Posterior cingulate gyrus (tissue), 11 donors: ENCODE measurements around the gene TEX52.

Source experiments
- DNase-seq, 10 donors: peaks; one replicate each; pipeline versions ENCODE4 v3.0.0 to v3.0.0-alpha.2; 2020 to 2021; ENCODE audit warnings: mixed read lengths in 3 of 10
- intact Hi-C: fragments of 100-400 bp; cut with DNase I; formaldehyde crosslinking; loops from one replicate; pipeline ENCODE4 v1.15.1; 2023

TEX52 gene

DNA sequence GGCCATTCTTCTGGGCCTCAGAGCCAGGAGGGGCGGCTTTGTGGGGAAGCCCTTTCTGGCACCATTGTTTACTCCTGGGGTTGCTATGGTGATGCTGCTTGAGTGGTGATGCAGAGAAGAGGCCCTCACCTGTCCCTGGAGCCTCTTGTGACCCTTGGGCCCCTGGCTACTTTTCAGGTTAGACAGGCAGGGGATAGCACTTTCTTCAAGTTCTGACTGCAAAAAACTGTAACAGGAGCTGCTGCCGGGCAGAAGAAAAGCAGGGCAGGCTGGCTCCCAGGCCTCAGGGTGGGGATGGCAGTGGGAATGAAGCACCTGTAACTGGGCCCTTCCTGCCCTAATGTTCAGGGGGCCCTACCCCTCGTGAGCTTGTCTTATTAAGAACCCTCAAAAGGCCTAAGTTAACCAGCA, at the start of gene TEX52:
Gene TEX52, minus strand, starts transcription at position 19 of the 411 bp plus-strand sequence. Its CDS starts 13 bp downstream, at position 6.
- peak in 2 of 10 donors; percentile 24 to 32 for DNase-seq
- intact Hi-C loops = no loop called here

DNA sequence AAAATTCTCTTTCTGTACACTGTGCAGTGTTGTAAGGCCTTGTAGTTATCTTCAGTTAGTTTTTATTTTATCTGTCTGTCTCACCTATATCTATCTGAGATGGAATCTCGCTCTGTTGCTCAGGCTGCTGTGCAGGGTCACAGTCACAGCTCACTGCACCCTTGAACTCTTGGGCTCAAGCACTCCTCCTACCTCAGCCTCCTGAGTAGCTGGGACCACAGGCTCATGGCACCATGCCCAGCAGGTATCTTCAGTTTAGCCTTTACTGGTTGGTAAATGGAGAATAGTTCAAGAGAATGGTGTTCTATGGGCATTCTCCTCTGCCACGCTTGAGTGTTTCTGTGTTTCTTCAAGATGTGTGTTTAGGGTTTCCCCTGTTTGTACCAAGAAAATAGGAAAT, 47.4 kb upstream of the TEX52 start:
- intact Hi-C loops = no loop called here
- no peak for DNase-seq

DNA sequence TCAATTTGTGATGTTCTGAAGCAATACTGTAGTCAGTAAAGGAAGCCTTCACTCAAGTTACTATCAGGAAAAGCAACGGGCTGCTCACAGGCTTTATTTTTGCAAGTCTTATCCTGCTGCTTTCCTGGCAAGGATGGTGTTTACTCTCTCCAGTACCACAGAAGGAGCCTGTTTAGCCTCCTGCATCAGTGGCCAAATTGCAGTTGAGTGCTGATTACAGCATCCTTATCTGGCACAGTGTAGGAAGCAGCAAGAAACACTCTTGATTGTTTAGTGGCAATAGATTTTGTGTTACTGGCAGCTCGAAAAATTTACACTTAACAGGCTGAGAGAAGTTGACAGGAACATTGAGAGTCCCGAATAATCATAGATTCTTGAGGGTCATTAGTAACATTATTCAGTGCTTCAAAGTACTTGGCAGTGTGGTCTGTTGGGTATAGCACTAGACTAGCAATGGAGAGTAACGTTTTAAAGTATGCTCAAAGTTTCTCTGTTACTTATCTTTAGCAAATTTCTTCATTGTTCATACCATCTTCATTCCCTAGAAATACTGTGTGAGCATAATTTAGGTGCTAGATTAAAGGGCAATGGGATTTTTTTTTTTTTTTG, 45.5 kb upstream of the TEX52 start:
- peak in 4 of 10 donors; percentile 17 to 83 (median 38) for DNase-seq
- intact Hi-C loops = no loop called here

DNA sequence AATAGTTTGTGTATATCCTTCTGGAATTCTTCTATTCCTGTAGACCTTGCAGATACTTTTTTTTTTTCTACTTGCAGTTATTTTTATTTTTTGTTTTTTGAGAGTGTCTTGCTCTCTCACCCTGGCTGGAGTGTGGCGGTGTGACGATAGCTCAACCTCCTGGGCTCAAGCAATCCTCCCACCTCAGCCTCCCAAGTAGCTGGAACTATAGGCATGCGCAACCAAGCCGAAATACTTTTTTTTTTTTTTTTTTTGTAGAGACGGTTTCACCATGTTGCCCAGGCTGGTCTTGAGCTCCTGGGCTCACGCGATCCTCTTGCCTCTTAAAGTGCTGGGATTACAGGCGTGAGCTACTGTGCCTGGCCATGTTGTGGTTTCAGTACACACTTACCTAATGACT, 43.8 kb upstream of the TEX52 start:
- intact Hi-C loops = no loop called here

DNA sequence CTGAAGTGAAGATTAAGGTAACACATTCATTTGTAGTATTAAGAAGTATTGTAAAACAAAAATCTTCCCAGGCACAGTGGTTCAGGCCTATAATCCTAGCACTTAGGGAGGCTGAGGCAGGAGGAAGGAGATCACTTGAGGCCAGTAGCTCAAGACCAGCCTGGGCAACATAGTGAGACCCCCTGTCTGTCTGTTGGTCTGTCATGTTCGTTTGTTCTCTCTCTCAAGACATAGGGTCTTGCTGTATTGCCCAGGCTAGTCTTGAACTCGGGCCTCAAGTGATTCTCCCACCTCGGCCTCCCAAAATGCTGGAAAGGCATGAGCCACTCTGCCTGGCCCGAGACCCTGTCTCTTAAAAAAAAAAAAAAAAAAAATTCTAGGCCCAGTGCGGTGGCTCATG, 40.6 kb upstream of the TEX52 start:
- DNase-seq = no peak
- intact Hi-C loops = no loop called here

More for the DNA sequence above, 43.8 kb upstream of the TEX52 start:
- no peak for DNase-seq

DNA sequence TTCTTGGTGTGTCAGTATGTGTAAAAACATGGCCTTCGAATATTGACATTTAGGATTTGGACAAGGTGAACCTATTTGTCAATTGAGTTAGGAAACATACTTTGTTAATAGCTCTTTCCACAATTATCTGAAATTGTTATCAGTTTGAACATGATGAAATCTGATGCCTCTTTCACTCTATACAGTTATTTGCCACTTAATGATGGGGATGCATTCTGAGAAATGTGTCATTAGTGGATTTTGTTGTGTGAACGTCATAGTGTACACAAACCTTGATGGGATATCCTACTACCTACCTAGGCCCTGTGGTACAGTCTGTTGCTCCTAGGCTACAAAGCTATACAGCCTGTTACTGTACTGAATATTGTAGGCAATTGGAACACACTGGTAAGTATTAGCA, 38.7 kb upstream of the TEX52 start:
- DNase-seq = no peak

DNA sequence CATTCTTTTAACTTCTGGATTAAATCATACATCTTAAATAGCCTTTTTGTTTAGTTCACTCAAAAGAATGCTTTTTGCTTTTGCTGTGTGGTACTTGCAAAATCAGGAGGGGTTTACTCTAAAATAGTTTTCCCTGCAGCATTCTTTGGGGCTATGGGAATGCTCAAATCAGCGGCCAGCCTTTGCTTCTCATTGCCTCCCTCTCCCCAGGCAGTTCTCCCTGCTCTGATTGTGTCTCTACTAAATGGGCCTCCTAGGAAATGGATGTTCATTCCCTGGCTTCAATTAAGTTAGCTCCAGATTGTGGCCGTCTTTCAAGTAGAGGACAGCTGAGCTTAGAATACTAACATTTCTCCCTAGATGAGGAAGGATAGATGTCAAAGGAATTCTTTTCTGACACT, 38.2 kb upstream of the TEX52 start:
- intact Hi-C loops = no loop called here

More for the DNA sequence above, 38.7 kb upstream of the TEX52 start:
- intact Hi-C loops = no loop called here

DNA sequence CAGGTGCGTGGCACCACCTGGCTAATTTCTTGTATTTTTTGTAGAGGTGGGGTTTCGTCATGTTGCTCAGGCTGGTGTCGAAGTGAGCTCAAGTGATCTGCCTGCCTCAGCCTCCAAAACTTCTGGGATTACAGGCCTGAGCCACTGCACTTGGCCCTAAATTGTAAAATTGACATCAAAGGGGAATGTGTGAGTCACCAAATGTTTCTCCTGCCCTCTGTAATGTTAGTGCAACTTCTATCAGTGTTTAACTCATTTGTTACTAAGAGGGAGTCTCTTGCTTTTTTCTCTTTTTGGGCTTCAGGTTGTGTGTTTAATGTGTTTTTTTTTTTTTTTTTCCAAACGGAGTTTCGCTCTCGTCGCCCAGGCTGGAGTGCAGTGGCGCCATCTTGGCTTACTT, 36.2 kb upstream of the TEX52 start:
- intact Hi-C loops = loop anchor here (5.0 kb wide), 1 partner anchor 144 kb away; no protein-coding TSS in a partner anchor
- DNase-seq = no peak

More for the DNA sequence above, 38.2 kb upstream of the TEX52 start:
- no peak for DNase-seq

DNA sequence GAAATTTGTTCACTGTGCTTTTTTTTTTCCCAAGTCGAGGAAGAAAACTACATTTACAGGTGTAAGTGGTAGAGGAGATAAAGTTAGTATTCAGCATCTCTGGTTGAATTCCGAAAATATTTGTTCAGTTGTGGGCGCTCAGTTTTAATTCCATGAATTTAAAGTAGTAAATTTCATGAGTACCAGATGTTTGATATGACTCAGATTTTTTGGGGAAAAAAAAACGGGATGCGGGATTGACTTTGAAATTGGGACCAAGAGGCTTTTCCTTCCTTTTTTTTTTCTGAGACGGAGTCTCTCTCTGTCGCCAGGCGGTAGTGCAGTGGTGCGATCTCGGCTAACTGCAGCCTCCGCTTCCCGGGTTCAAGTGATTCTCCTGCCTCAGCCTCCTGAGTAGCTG, 35.4 kb upstream of the TEX52 start:
- DNase-seq = no peak
- intact Hi-C loops = loop anchor here (5.0 kb wide), 1 partner anchor 145 kb away; no protein-coding TSS in a partner anchor

DNA sequence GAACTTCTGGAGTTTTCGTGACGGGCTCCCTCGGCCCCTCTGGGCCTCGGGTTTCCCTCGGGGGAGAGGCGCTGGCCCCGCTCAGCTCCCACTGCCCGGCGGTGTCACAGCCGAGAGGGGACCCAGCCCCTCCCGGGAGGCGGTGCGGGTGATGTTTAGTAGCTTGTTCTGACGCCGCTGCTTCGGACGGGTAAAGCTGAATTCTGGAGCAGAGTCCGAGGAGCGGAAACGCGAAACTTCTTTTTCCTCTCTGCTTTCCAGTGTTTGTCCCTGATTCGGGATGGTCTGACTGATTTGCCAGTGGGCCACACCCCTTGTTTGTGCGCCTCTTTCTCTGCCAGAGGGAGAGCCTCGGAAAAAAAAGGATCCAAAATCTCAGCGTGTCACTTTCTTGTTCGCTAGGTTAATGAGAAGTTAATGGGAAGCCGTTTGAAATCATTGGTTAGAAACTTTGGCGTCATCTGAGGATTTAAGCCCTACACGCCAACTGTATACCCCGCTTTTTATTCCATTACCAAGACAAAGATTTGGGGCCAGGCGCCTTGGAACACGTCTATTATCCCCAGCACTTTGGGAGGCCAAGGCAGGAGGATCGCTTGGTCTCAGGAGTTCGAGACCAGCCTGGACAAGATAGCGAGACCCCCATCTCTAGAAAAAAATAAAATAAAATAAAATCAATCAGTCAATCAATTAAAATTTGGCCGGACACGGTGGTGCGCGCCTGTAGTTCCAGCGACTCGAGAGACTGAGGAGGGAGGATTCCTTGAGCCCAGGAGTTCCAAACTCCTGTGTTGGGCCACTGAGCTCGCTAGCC, 34.6 kb upstream of the TEX52 start:
- intact Hi-C loops = loop anchor here (2.0 to 5.0 kb wide), 2 partner anchors 15 to 146 kb away; partner anchors contain the start of genes FOXM1 and RHNO1
- peak in 9 of 10 donors; percentile 34 to 92 (median 41) for DNase-seq

DNA sequence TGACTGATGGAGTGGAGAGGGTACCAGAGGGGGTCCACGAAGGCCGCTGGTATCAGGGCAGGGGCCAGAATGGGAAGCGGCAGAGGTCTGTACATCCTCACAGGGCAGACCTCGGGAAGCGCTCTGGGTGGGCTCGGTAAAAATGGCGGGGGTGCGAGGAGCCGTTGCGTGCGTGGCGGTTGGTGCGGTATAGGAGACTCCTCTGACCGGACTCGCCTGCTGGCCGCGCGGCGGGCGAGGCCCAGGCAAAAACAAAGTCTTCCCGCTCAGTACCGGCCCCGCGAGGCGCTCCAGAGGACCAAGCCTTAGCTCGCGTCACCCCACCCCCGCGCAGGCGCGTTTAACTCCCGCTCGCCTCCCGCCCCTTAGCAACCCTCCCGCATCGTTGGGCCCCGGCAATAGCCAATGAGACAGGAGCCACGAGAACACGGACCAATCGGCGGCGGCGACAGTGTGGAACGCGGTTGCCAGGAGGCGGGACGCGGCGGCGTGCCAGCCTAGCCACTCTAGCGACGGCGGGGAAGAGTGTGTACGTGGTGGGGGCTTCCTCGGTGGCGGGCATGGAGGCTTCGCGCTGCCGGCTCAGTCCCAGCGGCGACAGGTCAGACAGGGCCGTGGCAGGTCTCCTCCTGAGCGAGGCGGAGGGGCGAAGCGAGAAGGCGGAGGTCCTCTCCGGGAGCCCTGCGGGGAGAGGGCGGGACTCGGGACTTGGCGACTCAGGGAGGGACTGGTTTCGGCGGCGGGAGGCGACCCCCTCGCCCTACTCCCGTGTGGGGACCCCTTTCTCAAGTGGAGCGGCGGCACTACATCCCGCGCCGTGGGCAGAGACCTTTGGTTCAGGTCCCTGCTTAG, 33.8 kb upstream of the TEX52 start, which contains the start of gene TULP3:
Gene TULP3, plus strand, starts transcription at position 504 of the 852 bp plus-strand sequence. Its CDS starts 57 bp downstream, at position 561.
- DNase-seq = peak; percentile 98 to 100 (median 100)
- intact Hi-C loops = loop anchor here (2.0 to 5.0 kb wide), 2 partner anchors 14 to 147 kb away; partner anchors contain the start of genes FOXM1 and RHNO1

DNA sequence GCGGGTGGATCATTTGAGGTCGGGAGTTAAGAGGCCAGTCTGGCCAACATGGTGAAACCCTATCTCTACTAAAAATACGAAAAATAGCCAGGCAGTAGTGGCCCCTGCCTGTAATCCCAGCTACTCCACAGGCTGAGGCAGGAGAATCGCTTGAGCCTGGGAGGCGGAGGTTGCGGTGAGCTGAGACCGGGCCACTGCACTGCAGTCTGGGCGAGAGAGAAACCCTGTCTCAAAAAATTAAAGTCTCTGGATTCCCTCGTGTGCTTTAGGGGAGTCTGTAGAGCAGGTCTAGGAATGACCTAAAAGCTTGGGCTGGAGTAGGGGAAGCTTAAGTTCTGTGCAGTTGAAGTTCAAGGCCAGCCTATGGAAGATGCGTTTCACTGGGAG, 33.2 kb upstream of the TEX52 start:
- intact Hi-C loops = loop anchor here (2.0 to 5.0 kb wide), 2 partner anchors 13 to 147 kb away; partner anchors contain the start of genes FOXM1 and RHNO1
- DNase-seq = peak in 1 of 10 donors; percentile 26

DNA sequence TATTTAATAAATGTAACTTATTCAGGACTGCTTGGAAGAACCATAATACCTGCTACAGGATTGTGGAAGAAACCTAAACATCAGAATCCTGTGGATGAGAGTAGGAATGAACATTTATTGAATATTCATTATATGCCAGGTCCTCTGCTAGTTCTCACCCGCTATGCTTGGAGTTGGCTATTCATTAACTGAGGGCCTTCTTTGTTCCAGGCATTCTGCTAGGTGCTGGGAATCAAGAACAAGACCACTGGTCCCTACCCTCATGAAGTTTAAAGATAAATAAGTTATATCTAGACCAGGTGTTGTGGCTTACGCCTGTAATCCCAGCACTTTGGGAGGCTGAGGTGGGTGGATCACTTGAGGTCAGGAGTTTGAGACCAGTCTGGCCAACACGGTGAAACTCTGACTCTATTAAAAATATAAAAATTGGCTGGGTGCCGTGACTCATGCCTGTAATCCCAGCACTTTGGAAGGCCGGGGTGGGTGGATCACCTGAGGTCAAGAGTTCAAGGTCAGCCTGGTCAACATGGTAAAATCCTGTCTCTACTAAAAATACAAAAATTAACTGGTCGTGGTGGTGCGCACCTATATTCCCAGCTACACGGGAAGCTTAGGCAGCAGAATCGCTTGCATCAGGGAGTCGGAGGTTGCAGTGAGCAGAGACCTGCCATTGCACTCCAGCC, 30.1 kb upstream of the TEX52 start:
- intact Hi-C loops = no loop called here
- peak in 1 of 10 donors; percentile 8 for DNase-seq

DNA sequence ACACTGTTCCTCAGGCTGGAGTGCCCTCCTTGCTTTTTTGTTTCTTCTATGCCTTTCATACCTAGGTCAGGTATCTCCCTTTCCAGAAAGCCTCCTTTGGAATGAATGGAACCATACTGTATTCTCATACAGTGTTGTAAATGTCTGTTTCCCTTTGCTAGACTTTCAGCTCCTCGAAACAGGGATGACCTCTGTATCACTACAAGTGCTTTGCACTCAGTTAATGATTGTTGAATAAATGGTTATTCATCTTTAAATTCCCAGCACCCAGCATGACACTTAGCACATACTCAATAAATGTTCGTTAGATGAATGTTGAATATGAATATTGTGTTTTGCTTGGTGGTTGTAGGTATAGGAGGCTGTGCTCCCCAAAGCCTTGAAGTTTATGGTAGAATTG, 28.0 kb upstream of the TEX52 start:
- DNase-seq = no peak
- intact Hi-C loops = loop anchor here (1.0 kb wide), 1 partner anchor 59 kb away; no protein-coding TSS in a partner anchor

DNA sequence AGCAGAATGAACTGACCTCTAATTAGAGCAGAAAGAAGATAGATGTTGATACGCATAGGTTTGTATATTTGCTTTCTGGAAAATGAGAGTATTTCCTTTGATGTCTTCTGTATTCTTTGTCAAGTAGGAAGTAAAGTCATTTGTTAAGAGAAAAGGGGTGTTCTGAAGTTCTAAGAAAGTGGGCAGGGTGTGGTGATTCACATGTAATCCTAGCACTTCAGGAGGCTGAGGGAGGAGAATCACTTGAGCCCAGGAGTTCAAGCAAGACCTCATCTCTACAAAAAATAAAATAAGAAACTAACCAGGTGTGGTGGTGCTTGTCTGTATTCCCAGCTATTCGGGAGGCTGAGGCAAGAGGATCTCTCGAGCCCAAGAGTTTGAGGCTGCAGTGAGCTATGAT, 23.0 kb upstream of the TEX52 start:
- intact Hi-C loops = loop anchor here (10.0 kb wide), 1 partner anchor 65 kb away; the partner anchor contains the start of gene ITFG2
- DNase-seq = no peak

DNA sequence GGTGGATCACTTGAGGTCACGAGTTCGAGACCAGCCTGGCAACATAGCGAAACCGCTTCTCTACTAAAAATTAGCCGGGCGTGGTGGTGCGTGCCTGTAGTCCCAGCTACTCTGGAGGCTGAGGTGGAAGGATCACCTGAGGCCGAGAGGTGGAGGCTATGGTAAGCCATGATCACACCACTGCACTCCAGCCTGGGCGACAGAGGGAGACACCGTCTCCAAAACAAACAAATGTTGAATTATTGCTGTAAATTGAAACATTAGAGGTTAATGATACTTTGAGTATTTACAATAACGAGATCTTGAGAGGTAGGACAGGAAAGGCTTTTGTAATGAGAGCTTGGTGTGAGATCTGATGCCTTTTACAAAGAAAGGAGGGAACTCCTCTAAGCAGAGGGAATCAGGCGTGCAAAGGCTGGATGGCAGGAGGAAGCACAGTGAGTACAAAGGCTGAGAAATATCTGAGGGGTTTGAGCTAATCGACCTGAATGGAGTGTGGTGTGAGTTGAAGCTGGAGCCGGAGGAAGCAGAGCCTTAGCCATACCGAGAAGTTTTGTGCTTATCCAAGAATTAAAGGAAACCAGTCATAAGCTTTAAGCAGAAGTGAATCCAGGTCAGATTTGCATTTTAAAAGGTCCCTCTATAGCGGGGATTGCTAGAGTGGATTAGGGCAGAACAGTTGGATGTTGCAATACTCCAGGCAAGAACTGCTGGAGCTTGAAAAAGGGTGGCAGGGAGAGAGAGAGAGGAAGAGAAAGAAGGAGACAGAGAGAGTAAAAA, 21.3 kb upstream of the TEX52 start:
- peak in 2 of 10 donors; percentile 18 to 65 for DNase-seq
- intact Hi-C loops = loop anchor here (2.0 to 10.0 kb wide), 2 partner anchors 13 to 63 kb away; partner anchors contain the start of genes ITFG2 and TULP3

DNA sequence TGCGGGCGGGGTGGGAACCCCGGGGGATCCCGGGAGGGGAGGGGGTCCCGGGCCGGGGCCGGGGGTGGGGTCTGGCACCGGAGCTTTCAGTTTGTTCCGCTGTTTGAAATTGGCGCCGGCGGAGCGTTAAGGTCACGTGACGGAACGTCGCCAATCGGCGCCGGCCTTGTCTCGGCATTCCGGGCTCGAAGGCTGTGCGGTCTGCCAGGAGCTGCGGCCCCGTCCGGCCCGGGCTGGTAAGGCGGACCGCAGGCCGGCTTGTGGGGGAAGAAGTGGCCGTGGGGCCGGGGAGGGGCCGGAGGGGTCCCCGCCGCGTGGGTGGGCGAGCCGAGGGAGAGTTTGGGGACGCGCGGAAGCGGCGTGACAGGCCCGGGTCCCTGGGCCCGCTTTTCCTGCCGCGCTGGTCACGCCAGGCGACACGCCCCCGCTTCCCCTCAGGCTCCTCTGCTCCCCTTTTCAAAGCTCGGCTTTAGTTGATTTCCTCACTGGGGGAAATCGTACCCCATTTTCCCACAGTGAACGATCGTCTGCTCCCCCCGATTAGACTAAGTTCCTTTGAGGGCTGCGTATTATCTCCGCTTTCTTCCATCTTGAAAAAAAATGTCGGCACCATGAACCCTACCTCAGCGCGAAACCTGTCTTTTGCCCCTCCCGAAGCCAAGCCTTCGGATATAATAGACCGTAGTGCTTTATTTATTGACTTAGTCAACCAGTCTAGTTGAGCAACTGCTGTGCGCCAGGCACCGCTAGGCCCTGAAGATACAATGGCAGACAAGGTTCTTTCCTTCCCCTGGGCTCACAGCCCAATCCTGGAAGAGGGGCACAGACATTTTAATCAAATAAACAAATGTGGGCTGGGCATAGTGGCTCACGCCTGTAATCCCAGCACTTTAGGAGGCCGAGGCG, 20.5 kb upstream of the TEX52 start, which contains the start of the genes FOXM1 and RHNO1:
Gene FOXM1, minus strand, starts transcription at position 128 of the 906 bp plus-strand sequence. CDS start 2,696 bp downstream, outside the sequence.
Gene RHNO1, plus strand, starts transcription at position 177 of the 906 bp plus-strand sequence. CDS start 8,144 bp downstream, outside the sequence.
- DNase-seq = peak; percentile 91 to 99 (median 96)
- intact Hi-C loops = loop anchor here (2.0 to 10.0 kb wide), 2 partner anchors 14 to 62 kb away; partner anchors contain the start of genes ITFG2 and TULP3
